Measurements from ENCODE around the gene JPT1.
"Not testable (repeated sequence)": the region's sequence is repeated elsewhere in the genome, so short reads cannot be mapped to it uniquely, and the experiment has no call there.

Gene JPT1

GRCh38 chr17:75154195-75155106, at the start of gene JPT1:
TSS of gene JPT1 (minus strand) at chr17:75154512. CDS start at chr17:75154397, 115 bp downstream.
- DNase-seq: peak; percentile 97

GRCh38 chr17:75199886-75200618, 45.7 kb upstream of the JPT1 start:
- no peak for DNase-seq

- no peak for DNase-seq
These were observed 40.6 kb upstream of the JPT1 start for GRCh38 chr17:75194879-75195278.

GRCh38 chr17:75191584-75191983, 37.3 kb upstream of the JPT1 start:
- no peak for DNase-seq

GRCh38 chr17:75188614-75189013, 34.3 kb upstream of the JPT1 start:
- DNase-seq: no peak

- DNase-seq: no peak
These were observed 29.9 kb upstream of the JPT1 start for GRCh38 chr17:75183999-75184884.

- DNase-seq: peak; percentile 99
These were observed 28.5 kb upstream of the JPT1 start, which contains the start of gene SUMO2 for GRCh38 chr17:75182569-75183436. TSS of gene SUMO2 (minus strand) at chr17:75182959. CDS start at chr17:75182834, 125 bp downstream.

- no peak for DNase-seq
These were observed 27.9 kb upstream of the JPT1 start for GRCh38 chr17:75182319-75182568.

GRCh38 chr17:75181608-75182318, 27.5 kb upstream of the JPT1 start:
- no peak for DNase-seq

- no peak for DNase-seq
These were observed 26.8 kb upstream of the JPT1 start for GRCh38 chr17:75181110-75181509.

GRCh38 chr17:75178453-75178852, 24.1 kb upstream of the JPT1 start:
- DNase-seq: no peak

- no peak for DNase-seq
These were observed 22.3 kb upstream of the JPT1 start for GRCh38 chr17:75176625-75177024.

GRCh38 chr17:75174996-75175395, 20.7 kb upstream of the JPT1 start:
- DNase-seq: no peak

GRCh38 chr17:75173526-75173925, 19.2 kb upstream of the JPT1 start:
- DNase-seq: no peak

- no peak for DNase-seq
These were observed 14.7 kb upstream of the JPT1 start for GRCh38 chr17:75168998-75169397.

GRCh38 chr17:75164606-75165005, 10.3 kb upstream of the JPT1 start:
- DNase-seq: not testable (repeated sequence)

GRCh38 chr17:75163074-75163473, 8.8 kb upstream of the JPT1 start:
- no peak for DNase-seq

- DNase-seq: no peak
These were observed 5.9 kb upstream of the JPT1 start for GRCh38 chr17:75160211-75160610.

GRCh38 chr17:75159196-75160031, 5.1 kb upstream of the JPT1 start:
- no peak for DNase-seq

- DNase-seq: not testable (repeated sequence)
These were observed 4.2 kb upstream of the JPT1 start for GRCh38 chr17:75158480-75158879.
